Measurements from ENCODE around the gene KRT33A.

- TF ChIP-seq CREB5 (CRISPR knock-in tag; IDR thresholded peaks at IDR 0.05; ENCODE audit: low read depth) (no peak), TSHZ2 (CRISPR knock-in tag; IDR thresholded peaks at IDR 0.05) (no peak), GLIS3 (CRISPR knock-in tag; IDR thresholded peaks at IDR 0.05) (no peak), RARB (CRISPR knock-in tag; IDR thresholded peaks at IDR 0.05) (no peak), ZFP3 (CRISPR knock-in tag; IDR thresholded peaks at IDR 0.05) (no peak), ARNTL (CRISPR knock-in tag; IDR thresholded peaks at IDR 0.05; ENCODE audit: borderline replicate concordance, low read depth) (no peak), CSRNP3 (CRISPR knock-in tag; IDR thresholded peaks at IDR 0.05) (no peak), BACH2 (CRISPR knock-in tag; IDR thresholded peaks at IDR 0.05; ENCODE audit: borderline replicate concordance) (no peak)
- TF ChIP-seq, protein P1, sequence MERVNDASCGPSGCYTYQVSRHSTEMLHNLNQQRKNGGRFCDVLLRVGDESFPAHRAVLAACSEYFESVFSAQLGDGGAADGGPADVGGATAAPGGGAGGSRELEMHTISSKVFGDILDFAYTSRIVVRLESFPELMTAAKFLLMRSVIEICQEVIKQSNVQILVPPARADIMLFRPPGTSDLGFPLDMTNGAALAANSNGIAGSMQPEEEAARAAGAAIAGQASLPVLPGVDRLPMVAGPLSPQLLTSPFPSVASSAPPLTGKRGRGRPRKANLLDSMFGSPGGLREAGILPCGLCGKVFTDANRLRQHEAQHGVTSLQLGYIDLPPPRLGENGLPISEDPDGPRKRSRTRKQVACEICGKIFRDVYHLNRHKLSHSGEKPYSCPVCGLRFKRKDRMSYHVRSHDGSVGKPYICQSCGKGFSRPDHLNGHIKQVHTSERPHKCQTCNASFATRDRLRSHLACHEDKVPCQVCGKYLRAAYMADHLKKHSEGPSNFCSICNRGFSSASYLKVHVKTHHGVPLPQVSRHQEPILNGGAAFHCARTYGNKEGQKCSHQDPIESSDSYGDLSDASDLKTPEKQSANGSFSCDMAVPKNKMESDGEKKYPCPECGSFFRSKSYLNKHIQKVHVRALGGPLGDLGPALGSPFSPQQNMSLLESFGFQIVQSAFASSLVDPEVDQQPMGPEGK (CRISPR knock-in tag; IDR thresholded peaks at IDR 0.05; ENCODE audit: borderline replicate concordance): no peak
- TF ChIP-seq, protein P2, sequence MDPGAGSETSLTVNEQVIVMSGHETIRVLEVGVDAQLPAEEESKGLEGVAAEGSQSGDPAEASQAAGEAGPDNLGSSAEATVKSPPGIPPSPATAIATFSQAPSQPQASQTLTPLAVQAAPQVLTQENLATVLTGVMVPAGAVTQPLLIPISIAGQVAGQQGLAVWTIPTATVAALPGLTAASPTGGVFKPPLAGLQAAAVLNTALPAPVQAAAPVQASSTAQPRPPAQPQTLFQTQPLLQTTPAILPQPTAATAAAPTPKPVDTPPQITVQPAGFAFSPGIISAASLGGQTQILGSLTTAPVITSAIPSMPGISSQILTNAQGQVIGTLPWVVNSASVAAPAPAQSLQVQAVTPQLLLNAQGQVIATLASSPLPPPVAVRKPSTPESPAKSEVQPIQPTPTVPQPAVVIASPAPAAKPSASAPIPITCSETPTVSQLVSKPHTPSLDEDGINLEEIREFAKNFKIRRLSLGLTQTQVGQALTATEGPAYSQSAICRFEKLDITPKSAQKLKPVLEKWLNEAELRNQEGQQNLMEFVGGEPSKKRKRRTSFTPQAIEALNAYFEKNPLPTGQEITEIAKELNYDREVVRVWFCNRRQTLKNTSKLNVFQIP (CRISPR knock-in tag; IDR thresholded peaks at IDR 0.05; ENCODE audit: borderline replicate concordance, low read depth): no peak
Observed at GRCh38 chr17:41322094-41322902, 28.3 kb downstream of the KRT33A start.

All from SK-N-SH treated with all-trans-retinoic acid at 6 μM for 48 hours (cell line).